ENCODE data around the gene USP49. TPM values are rescaled to one million over a fixed set of nuclear protein-coding genes. Genes with fewer than 3 reads are reported as not detected.

USP49 gene
- total RNA-seq, 1 experiment from 2014 or later: 7.0 TPM

GRCh38 chr6:41775293-41775882 lies 119.8 kb downstream of the USP49 start:
- Mint-ChIP-seq H3K9me3 (ENCODE audit: low read depth, unreplicated experiment) (no peaks in the 10 kb centered on the region), H3K27ac (ENCODE audit: unreplicated experiment) (no peak overlapping the region), H3K27me3 (ENCODE audit: unreplicated experiment) (no peaks in the 10 kb centered on the region), H3K4me3 (ENCODE audit: low read depth, unreplicated experiment) (no peak overlapping the region), H3K36me3 (ENCODE audit: insufficient read depth, unreplicated experiment) (peaks cover 26% of the 10 kb centered on the region), H3K4me1 (ENCODE audit: low read depth, unreplicated experiment) (no peaks in the 10 kb centered on the region)
- no peak for TF ChIP-seq CTCF (IDR thresholded peaks at IDR 0.05; ENCODE audit: unreplicated experiment)
- no peak for DNase-seq
- intact Hi-C loops (cut with micrococcal nuclease; ENCODE audit: unreplicated experiment): loop anchor here (5.0 kb wide), 2 partner anchors 173 to 408 kb away; no protein-coding TSS in a partner anchor
- BruUV-seq (replicated peaks): no TSS peak
- CTCF ChIA-PET: interaction anchor here (1.0 to 1.5 kb wide), 2 partner anchors 8 to 42 kb away, joined by 3 to 6 read pairs; no protein-coding TSS in a partner anchor

DNA sequence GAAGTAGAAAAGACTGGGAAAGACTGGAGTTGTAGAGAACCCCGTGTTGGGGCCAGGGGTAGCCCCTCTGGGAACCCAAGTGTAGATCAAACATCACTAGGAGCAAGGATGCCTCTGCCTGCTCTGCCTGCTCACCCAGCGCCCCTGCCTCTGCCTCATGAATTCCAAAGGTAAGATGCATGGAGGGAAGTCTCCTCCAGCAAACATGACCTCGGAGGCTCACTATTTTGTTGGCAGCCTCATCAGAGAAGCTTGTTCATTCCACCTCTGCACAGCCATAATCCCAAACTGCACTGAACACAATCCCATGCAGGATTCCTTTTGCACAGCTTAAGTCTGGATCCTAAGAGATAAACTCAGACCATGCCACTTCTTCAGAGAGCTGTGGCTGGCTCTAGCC lies 120.3 kb downstream of the USP49 start:
- no peak overlapping the region for H3K4me3 Mint-ChIP-seq (ENCODE audit: low read depth, unreplicated experiment)
- no peak overlapping the region for H3K27ac Mint-ChIP-seq (ENCODE audit: unreplicated experiment)
- no peaks in the 10 kb centered on the region for H3K9me3 Mint-ChIP-seq (ENCODE audit: low read depth, unreplicated experiment)
- BruUV-seq (replicated peaks): no TSS peak
- CTCF ChIA-PET: no interaction called here
- TF ChIP-seq CTCF (IDR thresholded peaks at IDR 0.05; ENCODE audit: unreplicated experiment): no peak
- DNase-seq: no peak
- H3K27me3 Mint-ChIP-seq (ENCODE audit: unreplicated experiment): no peaks in the 10 kb centered on the region
- no peaks in the 10 kb centered on the region for H3K4me1 Mint-ChIP-seq (ENCODE audit: low read depth, unreplicated experiment)
- intact Hi-C loops (cut with micrococcal nuclease; ENCODE audit: unreplicated experiment): loop anchor here (5.0 kb wide), 2 partner anchors 173 to 408 kb away; no protein-coding TSS in a partner anchor
- peaks cover 21% of the 10 kb centered on the region for H3K36me3 Mint-ChIP-seq (ENCODE audit: insufficient read depth, unreplicated experiment)

DNA sequence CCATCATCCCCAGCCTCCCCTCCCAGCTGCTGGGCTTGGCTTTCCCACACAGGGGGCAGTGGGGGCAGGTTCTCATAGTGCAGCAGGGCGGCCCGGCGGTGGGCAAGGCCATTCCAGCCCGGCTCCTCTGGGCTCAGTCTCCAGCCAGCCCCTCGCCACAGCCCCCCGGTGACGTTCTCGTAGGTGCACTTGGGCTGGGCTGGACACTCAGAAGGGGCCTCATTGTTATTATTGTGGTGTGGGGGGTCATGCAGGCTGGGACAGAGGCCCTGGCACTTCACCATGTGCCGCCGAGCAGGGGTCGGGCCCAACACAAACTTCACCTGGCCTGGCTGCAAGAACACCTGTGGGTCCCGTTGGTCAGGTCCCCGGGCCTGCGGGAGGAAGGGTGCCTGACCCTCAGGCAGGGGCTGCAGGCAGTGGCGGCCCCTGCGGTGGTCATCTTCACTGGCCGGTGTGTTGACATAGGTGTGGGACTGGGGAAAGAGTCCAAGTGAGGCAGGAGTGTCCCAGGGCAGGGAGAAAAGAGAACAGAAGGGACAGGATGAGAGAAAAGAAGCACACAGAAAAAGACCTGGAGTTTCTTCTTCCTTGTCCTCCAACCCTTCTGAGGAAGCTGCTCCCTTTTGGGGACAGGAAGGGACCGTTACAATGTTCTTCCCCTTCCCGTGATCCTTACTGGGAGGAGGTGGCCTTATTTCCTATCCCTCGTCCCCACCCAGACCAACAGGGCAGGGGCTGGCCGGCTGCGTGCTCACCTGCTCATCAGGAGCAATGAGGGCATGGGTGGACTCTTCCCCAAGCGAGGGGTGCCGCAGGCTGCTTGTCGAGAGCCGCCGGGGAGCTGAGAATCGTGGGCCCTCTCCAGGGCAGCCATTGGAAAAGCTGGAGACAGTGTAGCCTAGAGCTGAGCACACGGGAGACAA lies 123.9 kb downstream of the USP49 start:
- Mint-ChIP-seq H3K9me3 (ENCODE audit: low read depth, unreplicated experiment) (no peaks in the 10 kb centered on the region), H3K27ac (ENCODE audit: unreplicated experiment) (no peak overlapping the region), H3K36me3 (ENCODE audit: insufficient read depth, unreplicated experiment) (peaks cover 16% of the 10 kb centered on the region), H3K4me1 (ENCODE audit: low read depth, unreplicated experiment) (peaks cover 24% of the 10 kb centered on the region), H3K4me3 (ENCODE audit: low read depth, unreplicated experiment) (no peak overlapping the region), H3K27me3 (ENCODE audit: unreplicated experiment) (no peaks in the 10 kb centered on the region)
- DNase-seq: no peak
- CTCF ChIA-PET: no interaction called here
- no TSS peak for BruUV-seq (replicated peaks)
- intact Hi-C loops (cut with micrococcal nuclease; ENCODE audit: unreplicated experiment): no loop called here
- no peak for TF ChIP-seq CTCF (IDR thresholded peaks at IDR 0.05; ENCODE audit: unreplicated experiment)

DNA sequence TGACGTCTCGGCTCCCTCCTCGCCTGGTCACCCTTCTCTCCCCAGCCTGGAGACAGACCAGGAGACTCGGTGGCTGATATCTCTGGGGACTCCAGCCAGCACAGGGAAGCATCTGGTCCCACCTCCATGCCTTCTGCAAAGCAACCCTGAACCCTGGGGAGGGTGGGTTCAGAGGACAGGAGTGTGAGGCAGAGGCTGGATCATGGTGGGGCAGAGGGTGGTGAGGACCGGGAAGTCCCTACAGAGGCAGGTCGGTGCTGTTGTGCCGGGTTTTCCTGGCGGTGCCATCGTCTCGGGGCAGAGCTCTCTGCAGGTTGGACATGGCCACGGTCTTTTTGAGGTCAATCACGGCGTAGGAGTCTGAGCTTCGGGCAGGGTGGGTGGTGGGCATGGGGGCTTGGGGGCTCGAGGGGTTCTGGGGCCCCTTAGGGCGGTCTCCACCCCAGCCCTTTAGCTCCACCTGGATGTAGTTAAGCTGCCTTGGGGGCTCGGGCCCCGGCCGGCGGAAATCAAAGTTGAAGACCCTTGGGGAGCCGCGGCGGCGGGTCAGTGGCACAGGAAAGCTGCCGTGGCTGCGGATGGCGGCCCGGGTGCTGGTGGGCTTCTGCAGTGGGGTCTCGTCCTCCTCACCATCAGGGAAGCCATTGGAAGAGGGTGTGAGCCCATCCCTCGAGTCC lies 124.7 kb downstream of the USP49 start:
- intact Hi-C loops (cut with micrococcal nuclease; ENCODE audit: unreplicated experiment): no loop called here
- BruUV-seq (replicated peaks): no TSS peak

More for the DNA sequence above, 124.7 kb downstream of the USP49 start:
- Mint-ChIP-seq H3K27ac (ENCODE audit: unreplicated experiment) (no peak overlapping the region), H3K4me1 (ENCODE audit: low read depth, unreplicated experiment) (peaks cover 26% of the 10 kb centered on the region), H3K9me3 (ENCODE audit: low read depth, unreplicated experiment) (no peaks in the 10 kb centered on the region), H3K27me3 (ENCODE audit: unreplicated experiment) (no peaks in the 10 kb centered on the region), H3K4me3 (ENCODE audit: low read depth, unreplicated experiment) (no peak overlapping the region), H3K36me3 (ENCODE audit: insufficient read depth, unreplicated experiment) (peaks cover 16% of the 10 kb centered on the region)
- DNase-seq: no peak
- no peak for TF ChIP-seq CTCF (IDR thresholded peaks at IDR 0.05; ENCODE audit: unreplicated experiment)
- CTCF ChIA-PET: no interaction called here

Data from Calu3 (cell line).